T47D (cell line): ENCODE results near the gene MAGEA3.
"Not testable (repeated sequence)": the region's sequence is repeated elsewhere in the genome, so short reads cannot be mapped to it uniquely, and the experiment has no call there.

Source experiments
- DNase-seq, 2 experiments: peaks; one replicate each; pipeline versions ENCODE4 v3.0.0 to v3.0.0-alpha.2; 2011 to 2012; ENCODE audit warnings: low read depth in 1 of 2, low spot score in 1 of 2
- JUND ChIP-seq: IDR thresholded peaks from 2 replicates; pipeline ENCODE4 v1.6.1; 2012; ENCODE audit warnings: low read depth
- in situ Hi-C: cut with HindIII; loops from 2 replicates; pipeline ENCODE4 v1.10.0; 2016; ENCODE audit warnings: low sequenced_read_pairs, low pct_unique_long_range_greater_than_20kb

MAGEA3 gene

DNA sequence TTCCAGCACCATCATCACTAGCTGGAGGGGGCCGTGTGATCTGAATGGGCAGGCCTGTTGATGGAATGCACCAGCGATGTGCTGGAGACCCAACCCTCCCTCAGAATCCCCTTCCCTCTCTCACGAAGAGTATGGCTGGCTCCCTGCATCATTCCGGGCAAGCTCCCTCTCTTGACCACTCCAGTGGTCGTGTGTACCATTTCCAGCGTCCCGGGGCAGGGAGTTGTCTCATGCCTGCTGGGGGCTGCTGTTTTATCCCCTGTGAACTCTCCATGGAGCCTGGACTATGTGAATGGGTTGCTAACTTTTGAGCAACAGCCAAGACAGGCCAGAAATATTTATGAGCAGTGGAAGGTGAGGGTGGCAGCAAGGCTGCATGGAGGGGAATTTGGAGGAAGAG lies 26.8 kb downstream of the MAGEA3 start:
- no peak for TF ChIP-seq JUND
- no peak for DNase-seq
- in situ Hi-C loops: no loop called here

DNA sequence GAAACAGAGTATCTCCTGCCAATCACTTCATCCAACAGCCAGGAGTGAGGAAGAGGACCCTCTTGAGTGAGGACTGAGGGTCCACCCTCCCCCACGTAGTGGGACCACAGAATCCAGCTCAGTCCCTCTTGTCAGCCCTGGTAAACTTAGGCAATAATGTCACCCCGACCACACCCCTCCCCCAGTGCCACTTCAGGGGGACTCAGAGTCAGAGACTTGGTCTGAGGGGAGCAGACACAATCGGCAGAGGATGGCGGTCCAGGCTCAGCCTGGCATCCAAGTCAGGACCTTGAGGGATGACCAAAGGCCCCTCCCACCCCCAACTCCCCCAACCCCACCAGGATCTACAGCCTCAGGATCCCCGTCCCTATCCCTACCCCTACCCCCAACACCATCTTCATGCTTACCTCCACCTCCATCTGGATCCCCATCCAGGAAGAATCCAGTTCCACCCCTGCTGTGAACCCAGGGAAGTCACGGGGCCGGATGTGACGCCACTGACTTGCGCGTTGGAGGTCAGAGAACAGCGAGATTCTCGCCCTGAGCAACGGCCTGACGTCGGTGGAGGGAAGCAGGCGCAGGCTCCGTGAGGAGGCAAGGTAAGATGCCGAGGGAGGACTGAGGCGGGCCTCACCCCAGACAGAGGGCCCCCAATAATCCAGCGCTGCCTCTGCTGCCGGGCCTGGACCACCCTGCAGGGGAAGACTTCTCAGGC lies 34.8 kb downstream of the MAGEA3 start, which contains the start of the genes CSAG1 and MAGEA12:
Gene CSAG1 (minus strand): TSS at position 461 of the 715 bp plus-strand sequence. CDS start 1,261 bp downstream, outside the sequence.
Gene MAGEA12 (plus strand): TSS at position 497 of the 715 bp plus-strand sequence. CDS start 2,405 bp downstream, outside the sequence.
- no peak for DNase-seq
- in situ Hi-C loops: no loop called here
- TF ChIP-seq JUND: no peak

DNA sequence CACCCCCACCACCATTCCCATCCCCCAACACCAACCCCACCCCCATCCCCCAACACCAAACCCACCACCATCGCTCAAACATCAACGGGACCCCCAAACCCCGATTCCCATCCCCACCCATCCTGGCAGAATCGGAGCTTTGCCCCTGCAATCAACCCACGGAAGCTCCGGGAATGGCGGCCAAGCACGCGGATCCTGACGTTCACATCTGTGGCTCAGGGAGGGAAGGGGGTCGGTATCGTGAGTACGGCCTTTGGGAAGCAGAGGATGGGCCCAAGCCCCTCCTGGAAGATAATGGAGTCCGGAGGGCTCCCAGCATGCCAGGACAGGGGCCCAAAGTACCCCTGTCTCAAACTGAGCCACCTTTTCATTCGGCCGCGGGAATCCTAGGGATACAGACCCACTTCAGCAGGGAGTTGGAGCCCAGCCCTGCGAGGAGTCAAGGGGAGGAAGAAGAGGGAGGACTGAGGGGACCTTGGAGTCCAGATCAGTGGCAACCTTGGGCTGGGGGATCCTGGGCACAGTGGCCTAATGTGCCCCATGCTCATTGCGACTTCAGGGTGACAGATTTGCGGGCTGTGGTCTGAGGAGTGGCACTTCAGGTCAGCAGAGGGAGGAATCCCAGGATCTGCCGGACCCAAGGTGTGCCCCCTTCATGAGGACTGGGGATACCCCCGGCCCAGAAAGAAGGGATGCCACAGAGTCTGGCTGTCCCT lies 35.7 kb downstream of the MAGEA3 start:
- DNase-seq, in situ Hi-C loops: not testable (repeated sequence)

DNA sequence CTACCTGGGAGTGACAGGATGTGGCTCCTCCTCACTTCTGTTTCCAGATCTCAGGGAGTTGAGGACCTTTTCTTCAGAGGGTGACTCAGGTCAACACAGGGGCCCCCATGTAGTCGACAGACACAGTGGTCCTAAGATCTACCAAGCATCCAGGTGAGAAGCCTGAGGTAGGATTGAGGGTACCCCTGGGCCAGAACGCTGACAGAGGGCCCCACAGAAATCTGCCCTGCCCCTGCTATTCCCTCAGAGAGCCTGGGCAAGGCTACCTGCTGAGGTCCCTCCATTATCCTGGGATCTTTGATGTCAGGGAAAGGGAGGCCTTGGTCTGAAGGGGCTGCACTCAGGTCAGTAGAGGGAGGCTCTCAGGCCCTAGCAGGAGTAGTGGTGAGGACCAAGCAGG lies 36.5 kb downstream of the MAGEA3 start:
- in situ Hi-C loops: no loop called here
- no peak for TF ChIP-seq JUND
- no peak for DNase-seq

DNA sequence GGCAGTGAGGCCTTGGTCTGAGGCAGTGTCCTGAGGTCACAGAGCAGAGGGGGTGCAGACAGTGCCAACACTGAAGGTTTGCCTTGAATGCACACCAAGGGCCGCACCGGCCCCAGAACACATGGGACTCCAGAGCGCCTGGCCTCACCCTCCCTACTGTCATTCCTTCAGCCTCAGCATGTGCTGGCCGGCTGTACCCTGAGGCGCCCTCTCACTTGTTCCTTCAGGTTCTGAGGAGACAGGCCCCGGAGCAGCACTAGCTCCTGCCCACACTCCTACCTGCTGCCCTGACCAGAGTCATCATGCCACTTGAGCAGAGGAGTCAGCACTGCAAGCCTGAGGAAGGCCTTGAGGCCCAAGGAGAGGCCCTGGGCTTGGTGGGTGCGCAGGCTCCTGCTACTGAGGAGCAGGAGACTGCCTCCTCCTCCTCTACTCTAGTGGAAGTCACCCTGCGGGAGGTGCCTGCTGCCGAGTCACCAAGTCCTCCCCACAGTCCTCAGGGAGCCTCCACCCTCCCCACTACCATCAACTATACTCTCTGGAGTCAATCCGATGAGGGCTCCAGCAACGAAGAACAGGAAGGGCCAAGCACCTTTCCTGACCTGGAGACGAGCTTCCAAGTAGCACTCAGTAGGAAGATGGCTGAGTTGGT lies 37.4 kb downstream of the MAGEA3 start:
- DNase-seq: no peak
- no peak for TF ChIP-seq JUND
- in situ Hi-C loops: no loop called here

DNA sequence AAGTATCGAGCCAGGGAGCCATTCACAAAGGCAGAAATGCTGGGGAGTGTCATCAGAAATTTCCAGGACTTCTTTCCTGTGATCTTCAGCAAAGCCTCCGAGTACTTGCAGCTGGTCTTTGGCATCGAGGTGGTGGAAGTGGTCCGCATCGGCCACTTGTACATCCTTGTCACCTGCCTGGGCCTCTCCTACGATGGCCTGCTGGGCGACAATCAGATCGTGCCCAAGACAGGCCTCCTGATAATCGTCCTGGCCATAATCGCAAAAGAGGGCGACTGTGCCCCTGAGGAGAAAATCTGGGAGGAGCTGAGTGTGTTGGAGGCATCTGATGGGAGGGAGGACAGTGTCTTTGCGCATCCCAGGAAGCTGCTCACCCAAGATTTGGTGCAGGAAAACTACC lies 37.9 kb downstream of the MAGEA3 start:
- in situ Hi-C loops, DNase-seq: not testable (repeated sequence)

DNA sequence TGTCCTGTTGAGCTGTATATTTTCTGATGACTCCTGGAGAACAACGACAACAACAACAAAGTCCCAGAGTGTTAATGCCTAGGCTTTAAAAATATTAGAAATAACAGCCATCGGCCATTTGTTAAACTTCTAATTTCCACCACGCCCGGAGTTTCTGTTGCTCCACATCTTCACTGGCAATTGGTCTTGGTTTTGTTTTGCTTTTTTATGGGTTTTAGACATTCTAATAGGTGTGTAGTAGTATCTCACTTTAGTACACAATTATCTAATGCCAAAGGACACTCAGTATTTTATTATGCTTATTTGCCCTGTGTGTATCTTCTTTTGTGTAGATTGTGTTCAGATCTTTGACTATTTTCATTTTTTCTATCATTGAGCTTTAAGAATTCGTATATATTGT lies 40.0 kb downstream of the MAGEA3 start:
- in situ Hi-C loops: no loop called here
- TF ChIP-seq JUND: no peak
- no peak for DNase-seq
